Measurements from ENCODE around the gene ZBTB47.

- TF ChIP-seq CTCF (conservative IDR thresholded peaks at IDR 0.05 in 1 of 2, IDR thresholded peaks at IDR 0.05 in 1 of 2; ENCODE audit: low read depth in 1 of 2, low read length in 2 of 2) = no peak
- no peak for TF ChIP-seq EZH2 (IDR thresholded peaks at IDR 0.05; ENCODE audit: low read length, missing control alignments)
Observed at GRCh38 chr3:42672515-42672914, 19.0 kb downstream of the ZBTB47 start.

Data from fibroblast of lung (primary cell).